Ovary (tissue), 9 donors: Measurements from ENCODE around the gene SLCO2B1. TPM values are rescaled to one million over a fixed set of nuclear protein-coding genes. Genes with fewer than 3 reads are reported as not detected.

Experiments
- DNase-seq, 5 donors: peaks; one replicate each; pipeline ENCODE4 v3.0.0-alpha.2; 2019 to 2020
- H3K27ac ChIP-seq, 2 donors: fragments of 200-600 bp; one replicate each; pipeline versions ENCODE4 v1.5.1 to v1.8.0; 2019 to 2022
- H3K27me3 ChIP-seq: fragments of 200-600 bp; one replicate; pipeline ENCODE4 v1.8.0; 2022
- H3K36me3 ChIP-seq: fragments of 200-600 bp; sonication (generic); one replicate; pipeline ENCODE4 v1.5.1; 2019
- H3K4me1 ChIP-seq: one replicate; pipeline ENCODE4 v1.8.1; 2013; ENCODE audit warnings: mild to moderate bottlenecking, moderate library complexity; ENCODE audit not compliant: insufficient read depth
- H3K4me3 ChIP-seq: fragments of 200-600 bp; sonication (generic); one replicate; pipeline ENCODE4 v1.5.1; 2017
- H3K9me3 ChIP-seq, 2 donors: fragments of 200-600 bp in 1 of 2; sonication (generic) in 1 of 2; one replicate each; pipeline versions ENCODE4 v1.5.1 to v1.8.1; 2013 to 2019; ENCODE audit warnings: mild to moderate bottlenecking in 1 of 2, moderate library complexity in 1 of 2
- EP300 ChIP-seq: sonication (generic); formaldehyde crosslinking; IDR thresholded peaks from one replicate; pipeline ENCODE4 v1.6.1; 2017; ENCODE audit warnings: antibody characterized with exemption
- POLR2A ChIP-seq: fragments of 450-650 bp; IDR thresholded peaks from one replicate; pipeline ENCODE4 v1.6.1; 2017; ENCODE audit warnings: antibody characterized with exemption, mild to moderate bottlenecking, moderate library complexity
- WGBS, 3 donors: extraction: QIAGEN DNeasy Blood & Tissue Kit in 1 of 3; methylation state at CpG; one replicate each; pipeline versions ENCODE4 v1.1.5 to v1.1.7; 2013 to 2017; 5-methylcytosine and 5-hydroxymethylcytosine counted together
- intact Hi-C, 4 donors: fragments of 100-400 bp; cut with DNase I; formaldehyde crosslinking; loops; one replicate each; pipeline versions ENCODE4 v1.11.0 to v1.15.1; 2022 to 2023
- polyA plus RNA-seq, 2 donors: library from polyadenylated mRNA; stranded (reverse); fragments of 200-250 nt in 1 of 2; fragments of 350-450 nt in 1 of 2; fragmentation: Illumina TruSeq in 1 of 2; extraction: RNeasy Lipid Tissue Mini Kit (QIAGEN cat#74804) in 1 of 2; gene quantifications; one replicate each; pipeline ENCODE4 v1.2.3, GENCODE V29; 2013 to 2014
- total RNA-seq, 7 donors: library from RNA; depleted of rRNA in 2 of 7; stranded (reverse); fragments of >200 nt in 2 of 7; fragmentation: NEBNext Ultra II Directional in 3 of 7; extraction: Animal tissue kit (Norgen Biotek cat#: 25700) in 3 of 7; gene quantifications; one replicate each; pipeline versions ENCODE4 v1.1.0 to v1.2.4, GENCODE V29; 2016 to 2023
- TF ChIP-seq, protein P1 (sequence below), 3 donors: fragments of 450-650 bp in 2 of 3; fragments of 200-600 bp in 1 of 3; IDR thresholded peaks; one replicate each; pipeline versions ENCODE4 v1.5.1 to v1.8.0; 2016 to 2022; ENCODE audit warnings: antibody characterized with exemption in 3 of 3, mild to moderate bottlenecking in 1 of 3
- donor health status: DM: no; HTN: no; CAD: no; lungs with moderate emphysema.
- donor health status: DM: no; HTN: no; CAD: no.
- donor health status: Bipolar disorder and iron deficiency.
- donor health status: DM: yes; HTN: yes; CAD: no.
- donor health status: DM: no; HTN: no; CAD: no.
- donor health status: DM: yes; HTN: yes; CAD: no.

SLCO2B1 gene
- total and polyA plus RNA-seq, 9 donors = 12.6 to 79.4 (median 21.8) TPM

DNA sequence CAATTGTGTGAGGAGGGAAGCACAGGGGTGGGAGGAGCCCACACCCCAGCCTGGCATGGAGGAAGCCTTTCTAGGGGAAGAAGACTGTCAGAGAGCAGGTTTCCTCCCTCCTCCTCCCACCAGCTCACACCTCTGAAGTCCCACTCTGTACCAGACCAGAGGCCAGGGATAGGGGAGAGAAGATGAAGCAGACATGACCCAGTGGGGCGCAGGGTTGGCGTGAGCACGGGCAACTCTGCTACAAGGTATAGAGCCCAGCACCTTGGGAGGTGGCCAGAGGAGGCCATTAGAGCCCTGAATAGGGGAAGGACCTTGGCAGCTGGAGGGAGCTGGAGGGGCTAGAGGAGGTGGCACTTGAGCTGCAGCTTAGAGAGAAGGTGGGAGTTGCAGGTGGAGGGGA is 15.9 kb downstream of the SLCO2B1 start:
- H3K4me1 ChIP-seq = no peaks in the 10 kb centered on the region
- no peaks in the 10 kb centered on the region for H3K9me3 ChIP-seq
- no peaks in the 10 kb centered on the region for H3K36me3 ChIP-seq
- H3K4me3 ChIP-seq = no peak overlapping the region
- no peak for TF ChIP-seq EP300
- TF ChIP-seq POLR2A = no peak
- TF ChIP-seq, protein P1, sequence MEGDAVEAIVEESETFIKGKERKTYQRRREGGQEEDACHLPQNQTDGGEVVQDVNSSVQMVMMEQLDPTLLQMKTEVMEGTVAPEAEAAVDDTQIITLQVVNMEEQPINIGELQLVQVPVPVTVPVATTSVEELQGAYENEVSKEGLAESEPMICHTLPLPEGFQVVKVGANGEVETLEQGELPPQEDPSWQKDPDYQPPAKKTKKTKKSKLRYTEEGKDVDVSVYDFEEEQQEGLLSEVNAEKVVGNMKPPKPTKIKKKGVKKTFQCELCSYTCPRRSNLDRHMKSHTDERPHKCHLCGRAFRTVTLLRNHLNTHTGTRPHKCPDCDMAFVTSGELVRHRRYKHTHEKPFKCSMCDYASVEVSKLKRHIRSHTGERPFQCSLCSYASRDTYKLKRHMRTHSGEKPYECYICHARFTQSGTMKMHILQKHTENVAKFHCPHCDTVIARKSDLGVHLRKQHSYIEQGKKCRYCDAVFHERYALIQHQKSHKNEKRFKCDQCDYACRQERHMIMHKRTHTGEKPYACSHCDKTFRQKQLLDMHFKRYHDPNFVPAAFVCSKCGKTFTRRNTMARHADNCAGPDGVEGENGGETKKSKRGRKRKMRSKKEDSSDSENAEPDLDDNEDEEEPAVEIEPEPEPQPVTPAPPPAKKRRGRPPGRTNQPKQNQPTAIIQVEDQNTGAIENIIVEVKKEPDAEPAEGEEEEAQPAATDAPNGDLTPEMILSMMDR (IDR thresholded peaks at IDR 0.05) = no peak
- no peak for DNase-seq
- H3K27me3 ChIP-seq = no peaks in the 10 kb centered on the region
- H3K27ac ChIP-seq = no peak overlapping the region
- 83 to 88% (median 86%) methylated on average over 3 of the region's 3 CpGs for WGBS, 3 donors
- intact Hi-C loops = no loop called here

DNA sequence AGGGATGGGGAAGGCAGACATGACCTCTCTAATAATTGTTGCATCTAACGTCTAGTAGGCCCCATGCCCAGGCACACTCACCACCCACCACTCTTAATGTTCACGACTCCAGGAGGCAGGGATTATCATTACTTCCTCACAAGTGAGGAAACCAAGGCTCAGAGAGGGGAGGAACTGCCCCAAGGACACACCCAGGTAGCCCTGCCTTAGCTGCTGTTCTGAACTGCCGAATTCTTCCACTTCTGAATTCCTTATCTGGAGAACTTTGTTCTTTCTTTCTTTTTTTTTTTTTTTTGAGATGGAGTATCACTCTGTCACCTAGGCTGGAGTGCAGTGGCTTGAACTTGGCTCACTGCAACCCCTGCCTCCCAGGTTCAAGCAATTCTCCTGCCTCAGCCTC is 16.7 kb downstream of the SLCO2B1 start:
- DNase-seq = no peak
- TF ChIP-seq, protein P1 (IDR thresholded peaks at IDR 0.05) = no peak
- H3K4me3 ChIP-seq = no peak overlapping the region
- H3K4me1 ChIP-seq = no peaks in the 10 kb centered on the region
- no peak overlapping the region for H3K27ac ChIP-seq
- 87 to 89% (median 88%) methylated on average over 3 of the region's 3 CpGs for WGBS, 3 donors
- H3K9me3 ChIP-seq = no peaks in the 10 kb centered on the region
- H3K36me3 ChIP-seq = no peaks in the 10 kb centered on the region
- intact Hi-C loops = no loop called here
- no peaks in the 10 kb centered on the region for H3K27me3 ChIP-seq

DNA sequence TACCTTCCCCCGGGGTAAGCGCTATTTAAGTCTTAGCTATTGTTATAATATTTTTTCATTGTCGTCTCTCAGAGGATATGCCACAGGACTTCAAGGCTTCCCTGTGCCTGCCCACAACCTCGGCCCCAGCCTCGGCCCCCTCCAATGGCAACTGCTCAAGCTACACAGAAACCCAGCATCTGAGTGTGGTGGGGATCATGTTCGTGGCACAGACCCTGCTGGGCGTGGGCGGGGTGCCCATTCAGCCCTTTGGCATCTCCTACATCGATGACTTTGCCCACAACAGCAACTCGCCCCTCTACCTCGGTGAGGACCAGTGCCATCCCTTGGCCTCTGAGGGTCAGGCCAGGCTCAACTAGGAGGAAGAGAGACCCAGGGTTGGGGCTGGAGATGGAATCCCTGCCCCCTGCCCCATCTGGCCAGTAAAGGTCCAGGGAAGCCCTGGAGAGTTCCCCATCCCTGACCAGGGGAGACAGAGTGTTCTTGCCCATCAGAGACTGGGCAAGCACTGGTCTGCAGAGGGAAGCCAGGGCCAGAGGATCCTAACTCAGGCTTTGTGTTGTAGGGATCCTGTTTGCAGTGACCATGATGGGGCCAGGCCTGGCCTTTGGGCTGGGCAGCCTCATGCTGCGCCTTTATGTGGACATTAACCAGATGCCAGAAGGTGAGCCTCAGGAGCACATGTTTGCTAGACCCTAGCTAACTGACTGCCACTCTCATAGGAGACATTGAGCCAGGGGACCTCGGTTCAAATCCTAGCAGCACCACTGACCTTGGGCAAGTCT is 18.4 kb downstream of the SLCO2B1 start:
- TF ChIP-seq, protein P1 (IDR thresholded peaks at IDR 0.05) = no peak
- TF ChIP-seq EP300 = no peak
- no peak for TF ChIP-seq POLR2A
- DNase-seq = no peak
- no peak overlapping the region for H3K27ac ChIP-seq

DNA sequence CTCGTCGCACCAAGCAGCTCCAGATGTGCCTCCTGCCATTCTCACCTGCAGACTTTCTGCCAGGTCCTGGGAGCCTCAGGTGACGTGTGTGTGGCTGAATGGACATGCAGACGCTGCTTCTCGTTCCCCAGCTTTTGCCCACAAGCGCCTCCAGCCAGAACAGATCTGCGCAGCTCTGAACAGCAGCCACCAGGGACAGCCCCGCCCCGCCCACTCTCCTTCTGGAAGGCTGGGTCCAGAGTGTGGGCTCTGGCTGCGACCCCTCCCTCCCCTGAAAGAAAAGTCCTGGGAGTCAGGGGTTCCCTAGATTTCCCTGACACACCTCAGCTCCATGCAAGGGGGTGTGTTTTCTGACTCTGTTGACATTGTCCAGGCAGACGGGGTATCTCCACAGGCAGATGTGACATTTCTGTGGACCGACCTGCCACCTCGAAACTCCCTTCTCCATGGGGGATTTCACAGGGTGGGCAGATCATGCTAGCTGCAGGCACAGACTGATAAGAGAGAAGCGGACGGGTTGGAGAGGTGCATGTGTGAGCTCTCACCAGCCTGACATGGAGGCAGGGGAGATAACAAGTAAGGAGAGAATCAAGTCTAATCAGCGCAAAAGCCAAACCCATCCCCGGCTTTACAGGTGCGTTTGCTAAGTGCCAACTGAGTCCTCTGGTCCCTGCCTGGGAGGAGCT is 19.8 kb downstream of the SLCO2B1 start:
- no peaks in the 10 kb centered on the region for H3K27me3 ChIP-seq

More for the DNA sequence above, 18.4 kb downstream of the SLCO2B1 start:
- no peaks in the 10 kb centered on the region for H3K4me1 ChIP-seq
- H3K9me3 ChIP-seq = no peaks in the 10 kb centered on the region
- intact Hi-C loops = no loop called here
- no peak overlapping the region for H3K4me3 ChIP-seq
- H3K27me3 ChIP-seq = no peaks in the 10 kb centered on the region
- H3K36me3 ChIP-seq = no peaks in the 10 kb centered on the region
- 90 to 92% (median 90%) methylated on average over 13 of the region's 13 CpGs for WGBS, 3 donors

More for the DNA sequence above, 19.8 kb downstream of the SLCO2B1 start:
- WGBS, 3 donors = 75% methylated on average over 18 of the region's 18 CpGs
- Histone ChIP-seq H3K4me1 (peaks cover 1% of the 10 kb centered on the region), H3K36me3 (no peaks in the 10 kb centered on the region), H3K4me3 (no peak overlapping the region), H3K27ac (no peak overlapping the region), H3K9me3 (no peaks in the 10 kb centered on the region)
- no peak for DNase-seq
- intact Hi-C loops = no loop called here
- TF ChIP-seq, protein P1 (IDR thresholded peaks at IDR 0.05) = no peak
- TF ChIP-seq POLR2A (no peak), EP300 (no peak)
